D721Med (cell line): Measurements from ENCODE around the gene VIPAS39.

Experiments used
- DNase-seq: peaks from one replicate; pipeline ENCODE4 v3.0.0; 2011; ENCODE audit warnings: low spot score; ENCODE audit not compliant: insufficient read length
- FAIRE-seq: peaks from 2 replicates; lab custom pipeline; 2011; peaks lifted over from hg19 to GRCh38; lab: Jason Lieb, UNC
- TF ChIP-seq, protein P1 (sequence below): IDR thresholded peaks from 2 replicates; pipeline ENCODE4 v1.5.1; 2012; ENCODE audit warnings: mild to moderate bottlenecking, control low read depth; ENCODE audit not compliant: insufficient read depth; ENCODE audit errors: missing control alignments

The VIPAS39 gene

DNA sequence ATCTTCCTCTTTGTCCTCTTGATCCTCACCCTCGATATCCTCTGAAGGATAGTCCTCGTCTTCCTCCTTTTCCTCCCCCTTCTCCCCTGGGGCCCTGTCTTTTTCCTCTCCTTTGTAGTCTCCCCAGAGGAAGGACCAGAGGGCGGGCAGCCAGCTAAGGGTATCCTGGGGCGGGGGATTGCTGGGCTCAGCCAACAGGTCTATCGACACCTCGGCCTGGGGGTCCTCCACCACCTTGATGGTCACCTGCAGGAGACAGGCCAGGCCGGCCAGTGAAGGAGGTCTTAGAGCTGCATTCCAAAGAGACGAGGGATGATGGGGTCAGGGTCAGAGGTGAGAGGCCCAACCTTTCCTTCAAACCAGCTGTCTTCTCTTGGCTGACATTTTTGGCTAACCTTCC is 25.0 kb upstream of the VIPAS39 start:
- no peak for DNase-seq
- TF ChIP-seq, protein P1, sequence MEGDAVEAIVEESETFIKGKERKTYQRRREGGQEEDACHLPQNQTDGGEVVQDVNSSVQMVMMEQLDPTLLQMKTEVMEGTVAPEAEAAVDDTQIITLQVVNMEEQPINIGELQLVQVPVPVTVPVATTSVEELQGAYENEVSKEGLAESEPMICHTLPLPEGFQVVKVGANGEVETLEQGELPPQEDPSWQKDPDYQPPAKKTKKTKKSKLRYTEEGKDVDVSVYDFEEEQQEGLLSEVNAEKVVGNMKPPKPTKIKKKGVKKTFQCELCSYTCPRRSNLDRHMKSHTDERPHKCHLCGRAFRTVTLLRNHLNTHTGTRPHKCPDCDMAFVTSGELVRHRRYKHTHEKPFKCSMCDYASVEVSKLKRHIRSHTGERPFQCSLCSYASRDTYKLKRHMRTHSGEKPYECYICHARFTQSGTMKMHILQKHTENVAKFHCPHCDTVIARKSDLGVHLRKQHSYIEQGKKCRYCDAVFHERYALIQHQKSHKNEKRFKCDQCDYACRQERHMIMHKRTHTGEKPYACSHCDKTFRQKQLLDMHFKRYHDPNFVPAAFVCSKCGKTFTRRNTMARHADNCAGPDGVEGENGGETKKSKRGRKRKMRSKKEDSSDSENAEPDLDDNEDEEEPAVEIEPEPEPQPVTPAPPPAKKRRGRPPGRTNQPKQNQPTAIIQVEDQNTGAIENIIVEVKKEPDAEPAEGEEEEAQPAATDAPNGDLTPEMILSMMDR: no peak
- FAIRE-seq: no peak

DNA sequence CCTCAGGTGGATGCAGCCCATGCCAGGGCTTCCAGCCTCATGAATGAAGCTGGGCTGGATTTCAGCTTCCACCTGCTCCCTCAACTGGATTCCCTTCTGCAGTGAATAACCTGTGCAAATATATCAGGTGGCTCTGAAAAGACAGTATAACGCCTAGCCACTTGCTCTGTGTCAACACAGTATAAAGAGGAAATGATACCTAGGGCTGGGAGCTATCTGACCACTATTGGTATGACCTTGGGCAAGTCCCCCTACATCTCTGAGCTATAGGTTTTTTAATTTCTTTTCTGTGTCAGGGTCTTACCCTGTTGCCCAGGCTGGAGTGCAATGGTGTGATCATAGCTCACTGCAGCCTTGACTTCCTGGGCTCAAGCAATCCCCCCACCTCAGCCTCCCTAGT is 21.4 kb upstream of the VIPAS39 start:
- no peak for DNase-seq
- FAIRE-seq: no peak
- TF ChIP-seq, protein P1: no peak

DNA sequence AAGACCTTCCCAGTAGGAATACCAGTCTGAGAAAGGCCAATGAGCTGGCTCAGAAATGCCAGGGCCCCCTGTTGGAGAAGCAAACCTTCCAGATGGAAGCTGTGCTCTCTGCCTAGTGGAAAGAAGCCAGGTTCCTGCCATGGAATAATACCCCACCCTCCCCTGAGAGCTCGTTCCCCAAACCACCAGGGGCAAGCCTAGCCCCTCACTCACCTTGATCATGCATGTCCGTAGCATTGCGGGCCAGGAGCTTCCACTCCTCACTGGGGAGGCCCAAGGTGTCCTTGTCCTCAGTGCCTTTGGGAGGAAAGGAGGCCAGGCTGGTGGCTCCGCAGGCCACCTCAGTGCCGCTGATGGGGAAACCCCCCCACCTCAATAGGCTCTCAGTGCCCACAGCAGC is 20.6 kb upstream of the VIPAS39 start:
- TF ChIP-seq, protein P1: no peak
- DNase-seq (no peak), FAIRE-seq (no peak)

DNA sequence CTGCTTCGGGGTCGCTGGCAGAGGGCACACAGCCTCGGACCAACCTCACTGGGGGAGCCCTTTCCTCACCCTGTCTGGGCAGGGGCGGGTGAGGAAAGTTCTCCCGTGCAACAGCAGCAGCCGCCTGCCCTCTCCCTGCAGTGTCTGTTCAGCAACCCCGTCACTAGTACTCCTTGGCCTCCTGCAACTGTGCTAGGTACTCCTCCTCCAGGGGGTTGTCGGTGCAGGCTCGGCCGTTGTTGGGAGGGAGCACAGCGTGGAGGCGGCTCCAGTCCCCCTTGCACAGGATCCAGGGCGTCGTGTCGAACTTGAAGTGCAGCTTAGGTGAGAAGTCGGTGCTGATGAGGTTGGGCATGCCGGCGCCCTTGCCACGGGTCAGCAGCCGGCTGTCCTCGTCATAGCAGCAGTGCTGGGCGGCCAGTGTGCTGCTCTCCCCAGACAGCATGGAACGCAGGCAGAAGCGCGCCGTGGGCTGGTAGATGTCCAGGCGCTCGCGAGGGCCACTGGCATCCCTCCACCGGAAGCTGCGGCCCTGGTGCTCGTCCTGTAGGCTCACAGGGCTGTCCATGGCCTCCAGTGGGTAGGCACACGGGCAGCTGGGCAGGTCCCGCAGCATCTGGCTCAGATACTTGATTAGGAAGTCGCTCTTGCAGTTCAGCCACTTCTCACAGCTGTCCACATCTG is 18.2 kb upstream of the VIPAS39 start:
- peak; percentile 8 for DNase-seq
- FAIRE-seq: no peak
- TF ChIP-seq, protein P1: no peak

DNA sequence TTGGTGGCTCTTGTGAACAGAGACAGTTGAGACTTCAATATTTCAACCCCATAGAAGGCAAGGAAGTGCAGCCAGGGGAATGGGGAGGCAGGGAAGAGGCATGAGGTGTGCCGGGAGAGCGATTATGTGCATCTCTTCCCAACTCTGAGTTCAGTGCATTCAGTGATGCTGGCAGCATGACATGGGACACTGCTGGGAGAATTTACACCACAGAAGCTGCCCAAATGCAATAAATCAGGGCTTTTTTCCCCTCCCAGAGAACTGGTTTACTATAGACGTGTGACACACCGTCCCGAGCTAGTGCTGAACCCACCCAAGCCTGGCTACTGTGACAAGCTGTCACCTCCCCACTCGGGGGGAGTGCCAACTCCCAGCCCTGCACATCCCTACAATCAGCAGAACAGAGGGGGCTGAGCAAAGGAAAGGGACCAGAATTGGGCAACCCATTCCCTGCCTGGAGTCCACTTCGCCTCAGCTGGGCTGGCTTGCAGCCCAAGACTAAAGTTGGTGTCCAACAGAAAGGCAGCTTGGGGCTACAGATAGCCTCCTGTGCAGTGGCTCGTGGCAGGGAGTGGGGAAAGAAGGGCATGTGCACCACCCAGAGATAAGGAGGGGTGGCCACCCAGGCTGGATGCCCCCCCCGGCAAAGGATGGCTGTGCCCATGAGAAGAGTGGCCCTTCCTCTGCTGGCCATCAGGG is 17.2 kb upstream of the VIPAS39 start:
- TF ChIP-seq, protein P1: no peak
- peak; percentile 5 for DNase-seq
- no peak for FAIRE-seq

DNA sequence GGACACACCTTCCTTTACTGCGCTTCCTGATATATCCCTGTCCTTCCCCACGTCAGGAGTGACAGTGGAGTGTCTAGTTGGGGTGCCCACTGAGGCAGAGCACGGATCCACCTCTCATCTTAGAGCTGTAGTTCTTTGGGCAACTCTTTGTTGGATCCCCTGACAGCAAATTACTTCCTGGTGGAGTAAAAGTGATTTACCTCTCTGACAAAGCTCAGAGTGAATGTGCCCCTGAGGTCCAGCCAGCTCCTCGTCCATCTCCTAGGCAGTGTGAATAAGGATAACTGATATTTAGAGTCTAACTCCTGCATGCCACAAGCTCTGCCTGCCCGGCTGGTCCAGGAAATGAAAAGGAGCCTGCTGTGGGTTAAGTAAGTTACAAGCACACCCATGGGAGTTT is 16.5 kb upstream of the VIPAS39 start:
- DNase-seq: no peak
- TF ChIP-seq, protein P1: no peak
- FAIRE-seq: no peak
